SK-N-SH (cell line): Measurements from ENCODE around the gene BHMT. TPM values are rescaled to one million over a fixed set of nuclear protein-coding genes. Genes with fewer than 3 reads are reported as not detected.
A peak's percentile ranks its signal among the peaks of the same experiment; 100 is the strongest.

Experiments
- CTCF ChIA-PET: fragments of 300-600, 350-600 bp; formaldehyde crosslinking; extraction: SDS; loops from one replicate; lab custom pipeline; 2021; lab: Yijun Ruan, JAX
- POLR2A ChIA-PET: fragments of 350-600 bp; sonication (Branson Sonifier 250); formaldehyde crosslinking; extraction: SDS; loops from one replicate; lab custom pipeline; 2020; ENCODE audit warnings: antibody characterized with exemption, inconsistent platforms; lab: Yijun Ruan, JAX
- DNase-seq: peaks from one replicate; pipeline ENCODE4 v3.0.0; 2012
- H2AFZ ChIP-seq: fragments of 200-600 bp; sonication (generic); 2 replicates; pipeline ENCODE4 v1.8.1; 2016; ENCODE audit warnings: antibody characterized with exemption, mild to moderate bottlenecking, low read depth
- H3F3A ChIP-seq: fragments of 200-600 bp; sonication (generic); replicated peaks from 2 replicates; pipeline ENCODE3; 2016; ENCODE audit warnings: antibody characterized with exemption, mild to moderate bottlenecking; ENCODE audit not compliant: insufficient read depth
- H3K27ac ChIP-seq, 2 experiments: fragments of 200-500 bp in 1 of 2; fragments of 200-600 bp in 1 of 2; sonication (Bioruptor generic) in 1 of 2; sonication (generic), shearing (Covaris generic) in 1 of 2; 2 replicates each; pipeline versions ENCODE4 v1.5.1 to v1.6.1; 2014 to 2016; ENCODE audit warnings: low read depth in 2 of 2, inconsistent platforms in 1 of 2, low read length in 1 of 2, mild to moderate bottlenecking in 1 of 2, mixed read lengths in 1 of 2
- H3K27me3 ChIP-seq: fragments of 200-600 bp; sonication (generic), shearing (Covaris generic); 2 replicates; pipeline ENCODE4 v1.6.1; 2016; ENCODE audit warnings: mixed run types; ENCODE audit not compliant: insufficient read depth
- H3K36me3 ChIP-seq, 2 experiments: fragments of 200-500 bp in 1 of 2; fragments of 200-600 bp in 1 of 2; sonication (Bioruptor generic) in 1 of 2; sonication (generic) in 1 of 2; replicated peaks in 1 of 2; 2 replicates each; pipeline versions ENCODE3 to v1.5.1; 2014 to 2016; ENCODE audit warnings: low read length in 1 of 2, mild to moderate bottlenecking in 1 of 2; ENCODE audit not compliant: insufficient read depth in 2 of 2, control insufficient read depth in 1 of 2
- H3K4me1 ChIP-seq, 2 experiments: fragments of 200-500 bp in 1 of 2; fragments of 200-600 bp in 1 of 2; sonication (Bioruptor generic) in 1 of 2; sonication (generic), shearing (Covaris generic) in 1 of 2; 2 replicates each; pipeline versions ENCODE4 v1.5.1 to v1.6.1; 2014 to 2016; ENCODE audit warnings: low read depth in 1 of 2, low read length in 1 of 2, mixed run types in 1 of 2; ENCODE audit not compliant: insufficient read depth in 2 of 2, control insufficient read depth in 1 of 2
- H3K4me2 ChIP-seq: fragments of 200-600 bp; sonication (generic), shearing (Covaris generic); 2 replicates; pipeline ENCODE4 v1.6.1; 2017; ENCODE audit warnings: mixed run types
- H3K4me3 ChIP-seq, 2 experiments: fragments of 200-500 bp in 1 of 2; fragments of 200-600 bp in 1 of 2; sonication (Bioruptor generic) in 1 of 2; sonication (generic), shearing (Covaris generic) in 1 of 2; 2 replicates each; pipeline versions ENCODE4 v1.5.1 to v1.8.1; 2014 to 2016; ENCODE audit warnings: low read depth in 2 of 2, inconsistent platforms in 1 of 2, low read length in 1 of 2, mild to moderate bottlenecking in 1 of 2, mixed read lengths in 1 of 2, moderate library complexity in 1 of 2
- H3K79me2 ChIP-seq: fragments of 200-600 bp; sonication (generic); 2 replicates; pipeline ENCODE4 v1.8.1; 2017; ENCODE audit warnings: mild to moderate bottlenecking; ENCODE audit not compliant: insufficient read depth
- H3K9ac ChIP-seq: fragments of 200-600 bp; sonication (generic); 2 replicates; pipeline ENCODE4 v1.6.1; 2017; ENCODE audit warnings: mixed run types
- H3K9me2 ChIP-seq: fragments of 200-600 bp; sonication (generic); 2 replicates; pipeline ENCODE4 v1.6.1; 2017; ENCODE audit warnings: mixed run types
- H3K9me3 ChIP-seq: fragments of 200-600 bp; sonication (generic); 2 replicates; pipeline ENCODE4 v1.6.1; 2017; ENCODE audit warnings: mixed run types, mild to moderate bottlenecking, moderate library complexity
- H4K20me1 ChIP-seq: fragments of 200-600 bp; sonication (generic); 2 replicates; pipeline ENCODE4 v1.6.1; 2017; ENCODE audit warnings: mild to moderate bottlenecking, mixed run types; ENCODE audit not compliant: insufficient read depth
- CTCF ChIP-seq: fragments of 200-600 bp; sonication (generic); IDR thresholded peaks from 2 replicates; pipeline ENCODE4 v1.6.1; 2017; ENCODE audit warnings: antibody characterized with exemption, mild to moderate bottlenecking, moderate library complexity
- ELF1 ChIP-seq: IDR thresholded peaks from 2 replicates; pipeline ENCODE4 v1.4.0; 2012
- EZH2phosphoT487 ChIP-seq: fragments of 200-600 bp; sonication (generic); IDR thresholded peaks from 2 replicates; pipeline ENCODE4 v1.6.1; 2017; ENCODE audit warnings: low read depth, mixed run types, mild to moderate bottlenecking, antibody characterized with exemption, moderate library complexity, borderline replicate concordance
- FOSL2 ChIP-seq: IDR thresholded peaks from 2 replicates; pipeline ENCODE4 v1.4.0; 2012; ENCODE audit warnings: low read depth, mild to moderate bottlenecking, moderate library complexity, borderline replicate concordance
- FOXM1 ChIP-seq: IDR thresholded peaks from 2 replicates; pipeline ENCODE4 v1.4.0; 2012; ENCODE audit warnings: low read depth, mild to moderate bottlenecking
- IRF3 ChIP-seq: fragments of 150-350 bp; IDR thresholded peaks from 2 replicates; pipeline ENCODE4 v1.6.1; 2016; ENCODE audit warnings: mild to moderate bottlenecking, low read depth, low read length
- JUND ChIP-seq: IDR thresholded peaks from 2 replicates; pipeline ENCODE4 v1.4.0; 2012
- NFIC ChIP-seq: IDR thresholded peaks from 2 replicates; pipeline ENCODE4 v1.4.0; 2012; ENCODE audit warnings: borderline replicate concordance
- NRF1 ChIP-seq: IDR thresholded peaks from 2 replicates; pipeline ENCODE4 v1.6.1; 2012; ENCODE audit warnings: low read depth, mild to moderate bottlenecking, low read length
- PBX3 ChIP-seq: IDR thresholded peaks from 2 replicates; pipeline ENCODE4; 2012
- POLR2AphosphoS5 ChIP-seq: IDR thresholded peaks from 2 replicates; pipeline ENCODE4 v1.6.1; 2012; ENCODE audit warnings: low read depth, low read length
- RAD21 ChIP-seq: IDR thresholded peaks from 2 replicates; pipeline ENCODE4 v1.6.1; 2012; ENCODE audit warnings: mild to moderate bottlenecking, low read length
- RFX5 ChIP-seq: IDR thresholded peaks from 2 replicates; pipeline ENCODE4 v1.6.1; 2012; ENCODE audit warnings: mild to moderate bottlenecking, improper control_type of control experiment, low read length
- RXRA ChIP-seq: IDR thresholded peaks from 2 replicates; pipeline ENCODE4 v1.4.0; 2012; ENCODE audit warnings: low read depth, mild to moderate bottlenecking, borderline replicate concordance
- SIN3A ChIP-seq: IDR thresholded peaks from 2 replicates; pipeline ENCODE4 v1.6.1; 2012; ENCODE audit warnings: low read depth, mild to moderate bottlenecking, low read length, moderate library complexity, borderline replicate concordance
- TCF12 ChIP-seq: IDR thresholded peaks from 2 replicates; pipeline ENCODE4 v1.4.0; 2012
- USF2 ChIP-seq: fragments of 150-350 bp; IDR thresholded peaks from 2 replicates; pipeline ENCODE4 v1.6.1; 2017; ENCODE audit warnings: antibody characterized with exemption, low read length, low read depth, borderline replicate concordance
- WGBS: methylation state at CpG from one replicate; pipeline ENCODE4 v1.1.6; 2017; ENCODE audit warnings: low lambda C conversion rate; 5-methylcytosine and 5-hydroxymethylcytosine counted together
- polyA plus RNA-seq, 3 experiments: library from polyadenylated mRNA; depleted of rRNA; stranded (reverse); fragments of >200 nt; gene quantifications; 2 replicates each; pipeline ENCODE4 v1.2.3, GENCODE V29; 2012
- TF ChIP-seq, protein P1 (sequence below): IDR thresholded peaks from 2 replicates; pipeline ENCODE4 v1.4.0; 2012; ENCODE audit warnings: low read depth, borderline replicate concordance

The BHMT gene
- polyA plus RNA-seq, 1 of the 3 experiments (the other 2 are of a cell fraction), result not detected

- 0 out of 2 replicates have a peak overlapping the region, but pooled peaks have one; percentile 46 for H2AFZ ChIP-seq
Measured at GRCh38 chr5:79070350-79070667, 41.3 kb upstream of the BHMT start.

GRCh38 chr5:79074641-79075040, 37.0 kb upstream of the BHMT start:
- Histone ChIP-seq H3K36me3 (no peaks in the 10 kb centered on the region), H3K79me2 (no peaks in the 10 kb centered on the region), H3F3A (no peaks in the 10 kb centered on the region), H3K4me3 (no peak overlapping the region), H3K9ac (no peak overlapping the region), H3K4me1 (peaks cover 0 to 10% of the 10 kb centered on the region in 2 experiments; a peak in 2 of 4 replicates), H3K4me2 (no peak overlapping the region), H3K27ac (no peak overlapping the region), H4K20me1 (no peaks in the 10 kb centered on the region), H3K27me3 (no peaks in the 10 kb centered on the region), H3K9me2 (no peaks in the 10 kb centered on the region), H3K9me3 (peaks cover 6% of the 10 kb centered on the region; the same call in 1 of the 2 replicates), H2AFZ (no peak overlapping the region)
- ChIA-PET POLR2A (no interaction called here), CTCF (interaction anchor here (1.2 to 3.0 kb wide), 3 partner anchors 8 to 58 kb away, joined by 3 to 12 read pairs (median 4); no protein-coding TSS in a partner anchor)
- WGBS, result 61% methylated on average over 6 of the region's 6 CpGs
- DNase-seq, result no peak
- TF ChIP-seq, protein P1, sequence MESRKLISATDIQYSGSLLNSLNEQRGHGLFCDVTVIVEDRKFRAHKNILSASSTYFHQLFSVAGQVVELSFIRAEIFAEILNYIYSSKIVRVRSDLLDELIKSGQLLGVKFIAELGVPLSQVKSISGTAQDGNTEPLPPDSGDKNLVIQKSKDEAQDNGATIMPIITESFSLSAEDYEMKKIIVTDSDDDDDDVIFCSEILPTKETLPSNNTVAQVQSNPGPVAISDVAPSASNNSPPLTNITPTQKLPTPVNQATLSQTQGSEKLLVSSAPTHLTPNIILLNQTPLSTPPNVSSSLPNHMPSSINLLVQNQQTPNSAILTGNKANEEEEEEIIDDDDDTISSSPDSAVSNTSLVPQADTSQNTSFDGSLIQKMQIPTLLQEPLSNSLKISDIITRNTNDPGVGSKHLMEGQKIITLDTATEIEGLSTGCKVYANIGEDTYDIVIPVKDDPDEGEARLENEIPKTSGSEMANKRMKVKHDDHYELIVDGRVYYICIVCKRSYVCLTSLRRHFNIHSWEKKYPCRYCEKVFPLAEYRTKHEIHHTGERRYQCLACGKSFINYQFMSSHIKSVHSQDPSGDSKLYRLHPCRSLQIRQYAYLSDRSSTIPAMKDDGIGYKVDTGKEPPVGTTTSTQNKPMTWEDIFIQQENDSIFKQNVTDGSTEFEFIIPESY, result no peak
- TF ChIP-seq NRF1 (no peak), RXRA (no peak), JUND (no peak), RFX5 (no peak), POLR2AphosphoS5 (no peak), RAD21 (no peak), USF2 (no peak), SIN3A (no peak), FOSL2 (0 out of 2 replicates have a peak, but pooled peaks have one; percentile 11), TCF12 (peak; percentile 18; the same call in 1 of the 2 replicates), ELF1 (no peak), IRF3 (no peak), PBX3 (no peak), EZH2phosphoT487 (no peak), CTCF (no peak)

More at GRCh38 chr5:79070350-79070667, 41.3 kb upstream of the BHMT start:
- no peaks in the 10 kb centered on the region for H4K20me1 ChIP-seq
- H3F3A ChIP-seq, result no peaks in the 10 kb centered on the region
- DNase-seq, result peak; percentile 76
- no peak overlapping the region for H3K4me2 ChIP-seq
- ChIA-PET CTCF (interaction anchor here (1.2 to 1.8 kb wide), 3 partner anchors 9 to 63 kb away, joined by 3 to 10 read pairs (median 3); no protein-coding TSS in a partner anchor), POLR2A (no interaction called here)
- H3K27ac ChIP-seq, result peak overlapping the region in 1 of 2 experiments; percentile 47; a peak in 2 of 4 replicates
- H3K36me3 ChIP-seq, result no peaks in the 10 kb centered on the region
- H3K9ac ChIP-seq, result no peak overlapping the region
- WGBS, result 22% methylated on average over 9 of the region's 9 CpGs
- H3K9me3 ChIP-seq, result peaks cover 6% of the 10 kb centered on the region; the same call in 1 of the 2 replicates
- H3K4me1 ChIP-seq, result peaks cover 0 to 10% of the 10 kb centered on the region in 2 experiments; a peak in 2 of 4 replicates
- TF ChIP-seq NFIC (peak; percentile 26; the same call in 1 of the 2 replicates), IRF3 (no peak), FOXM1 (no peak), TCF12 (peak; percentile 44; the same call in 1 of the 2 replicates)
- H3K9me2 ChIP-seq, result no peaks in the 10 kb centered on the region
- no peak overlapping the region for H3K4me3 ChIP-seq
- no peaks in the 10 kb centered on the region for H3K27me3 ChIP-seq
- no peaks in the 10 kb centered on the region for H3K79me2 ChIP-seq
